ENCODE data around the gene CSGALNACT2. TPM values are rescaled to one million over a fixed set of nuclear protein-coding genes. Genes with fewer than 3 reads are reported as not detected.

CSGALNACT2 gene
- total RNA-seq, 1 donor, result 31.8 TPM

GRCh38 chr10:43202224-43202656 is 64.0 kb downstream of the CSGALNACT2 start:
- Histone ChIP-seq H3K36me3 (ENCODE audit: insufficient read depth, low read length) (no peaks in the 10 kb centered on the region), H3K9me3 (ENCODE audit: low read depth, low read length) (no peaks in the 10 kb centered on the region), H3K4me1 (ENCODE audit: insufficient read depth, low read length) (no peaks in the 10 kb centered on the region), H3K4me2 (ENCODE audit: insufficient read depth, low read length) (peak overlapping the region; percentile 79), H3K27me3 (ENCODE audit: insufficient read depth, low read length) (no peaks in the 10 kb centered on the region), H3K4me3 (ENCODE audit: insufficient read depth, low read length) (peak overlapping the region; percentile 57), H4K20me1 (ENCODE audit: insufficient read depth, low read length) (no peaks in the 10 kb centered on the region), H3K27ac (ENCODE audit: low read depth, low read length) (no peak overlapping the region), H2AFZ (ENCODE audit: low read length) (no peak overlapping the region), H3K79me2 (ENCODE audit: insufficient read depth, low read length) (no peaks in the 10 kb centered on the region)
- peak; percentile 95 for DNase-seq (ENCODE audit: insufficient read length, low spot score, missing footprints)
- peak; percentile 61 for TF ChIP-seq CTCF (IDR thresholded peaks at IDR 0.05; ENCODE audit: extremely low read depth, low read depth, low read length)

DNA sequence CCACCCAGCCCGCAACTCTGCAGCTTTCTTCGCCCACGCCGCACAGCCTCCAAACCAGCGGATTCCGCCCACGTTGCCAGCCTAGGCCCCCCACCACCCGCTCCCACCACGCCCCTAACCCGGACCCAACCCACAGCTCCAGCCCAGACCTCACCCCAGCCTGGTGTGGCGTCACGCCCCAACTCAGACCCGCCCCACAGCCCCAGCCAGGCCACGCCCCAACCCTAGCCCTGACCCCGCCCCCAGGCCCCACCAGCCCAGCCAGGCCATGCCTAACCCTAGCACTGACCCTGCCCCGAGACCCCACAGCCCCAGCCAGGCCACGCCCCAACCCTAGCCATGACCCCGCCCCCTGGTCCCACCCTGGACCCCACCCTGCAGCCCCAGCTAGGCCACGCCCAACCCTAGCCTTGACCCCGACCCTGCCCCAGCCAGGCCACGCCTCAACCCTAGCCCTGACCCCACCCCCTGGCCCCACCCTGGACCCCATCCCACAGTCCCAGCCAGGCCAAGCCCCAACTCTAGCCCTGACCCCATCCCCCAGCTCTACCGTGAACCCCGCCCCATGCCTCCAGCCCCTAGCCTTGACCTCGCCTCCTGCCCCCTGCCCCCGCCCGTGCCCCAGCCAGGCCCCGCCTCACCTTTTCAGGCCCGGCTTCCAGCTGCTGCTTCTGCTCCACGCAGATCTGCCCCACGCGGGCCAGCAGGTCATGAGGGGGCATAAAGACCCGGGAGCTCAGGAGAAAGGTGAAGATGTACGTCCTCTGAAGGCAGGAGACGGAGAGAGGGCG is 64.6 kb downstream of the CSGALNACT2 start:
- Histone ChIP-seq H3K4me2 (ENCODE audit: insufficient read depth, low read length) (peak overlapping the region; percentile 79), H3K27me3 (ENCODE audit: insufficient read depth, low read length) (no peaks in the 10 kb centered on the region), H4K20me1 (ENCODE audit: insufficient read depth, low read length) (no peaks in the 10 kb centered on the region), H3K4me3 (ENCODE audit: insufficient read depth, low read length) (peak overlapping the region; percentile 57), H3K4me1 (ENCODE audit: insufficient read depth, low read length) (no peaks in the 10 kb centered on the region), H3K9me3 (ENCODE audit: low read depth, low read length) (no peaks in the 10 kb centered on the region), H3K27ac (ENCODE audit: low read depth, low read length) (no peak overlapping the region), H3K36me3 (ENCODE audit: insufficient read depth, low read length) (no peaks in the 10 kb centered on the region), H2AFZ (ENCODE audit: low read length) (no peak overlapping the region), H3K79me2 (ENCODE audit: insufficient read depth, low read length) (no peaks in the 10 kb centered on the region)
- DNase-seq (ENCODE audit: insufficient read length, low spot score, missing footprints), result peak; percentile 83
- no peak for TF ChIP-seq CTCF (IDR thresholded peaks at IDR 0.05; ENCODE audit: extremely low read depth, low read depth, low read length)

DNA sequence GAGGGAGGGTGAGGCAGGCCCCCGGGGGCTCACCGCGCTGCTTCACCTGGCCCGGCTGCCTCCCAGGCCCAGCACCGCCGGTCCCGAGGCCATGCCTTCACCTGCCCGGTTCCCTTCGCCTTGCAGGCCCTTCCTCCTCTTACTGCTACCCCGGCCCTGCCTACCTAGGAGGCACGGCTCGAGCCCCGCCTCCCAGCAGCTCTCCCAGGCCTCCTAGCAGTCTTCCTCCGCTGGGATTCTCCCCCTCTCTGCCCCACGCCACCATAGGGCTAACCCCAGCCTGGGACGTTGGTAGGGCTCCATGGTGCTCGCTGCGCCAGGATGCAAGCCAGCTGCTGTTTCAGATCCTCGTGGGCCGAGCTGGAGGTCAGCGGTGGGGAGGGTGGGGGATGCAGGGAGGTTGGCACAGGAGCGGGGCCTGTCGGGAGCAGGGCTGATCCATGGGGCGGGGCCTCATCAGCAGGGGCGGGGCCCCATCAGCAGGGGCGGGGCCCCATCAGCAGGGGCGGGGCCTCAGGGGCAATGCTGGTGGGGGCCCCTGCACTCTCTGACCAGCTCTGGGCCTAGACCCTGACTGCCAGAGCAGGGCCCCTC is 65.3 kb downstream of the CSGALNACT2 start:
- Histone ChIP-seq H3K4me2 (ENCODE audit: insufficient read depth, low read length) (no peak overlapping the region), H2AFZ (ENCODE audit: low read length) (no peak overlapping the region), H4K20me1 (ENCODE audit: insufficient read depth, low read length) (no peaks in the 10 kb centered on the region), H3K4me3 (ENCODE audit: insufficient read depth, low read length) (no peak overlapping the region), H3K27ac (ENCODE audit: low read depth, low read length) (no peak overlapping the region), H3K4me1 (ENCODE audit: insufficient read depth, low read length) (no peaks in the 10 kb centered on the region), H3K9me3 (ENCODE audit: low read depth, low read length) (no peaks in the 10 kb centered on the region), H3K79me2 (ENCODE audit: insufficient read depth, low read length) (no peaks in the 10 kb centered on the region), H3K27me3 (ENCODE audit: insufficient read depth, low read length) (no peaks in the 10 kb centered on the region), H3K36me3 (ENCODE audit: insufficient read depth, low read length) (no peaks in the 10 kb centered on the region)
- no peak for TF ChIP-seq CTCF (IDR thresholded peaks at IDR 0.05; ENCODE audit: extremely low read depth, low read depth, low read length)
- DNase-seq (ENCODE audit: insufficient read length, low spot score, missing footprints), result peak; percentile 85
